ENCODE results near the gene MSH3.

DNA sequence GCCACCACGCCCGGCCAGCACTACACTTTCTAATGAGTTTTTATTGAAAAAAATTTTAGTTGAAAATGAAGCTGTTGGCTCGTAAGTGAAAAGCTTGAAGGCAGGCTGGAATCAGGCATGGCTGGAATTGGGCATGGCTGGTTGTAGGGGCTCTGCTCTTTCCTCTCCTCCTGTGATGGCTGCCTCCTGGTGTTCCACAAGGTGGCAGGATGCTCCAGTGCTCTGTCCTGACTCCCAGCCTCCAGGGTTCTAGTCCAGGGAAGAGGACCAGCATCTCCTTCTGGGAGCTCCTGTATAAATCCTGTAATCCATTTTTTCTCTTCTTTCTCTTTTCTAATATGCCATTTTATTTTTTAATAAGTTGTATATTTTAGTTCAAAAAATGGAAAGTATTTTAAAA is 57.5 kb downstream of the MSH3 start:
- TF ChIP-seq CTCF (conservative IDR thresholded peaks at IDR 0.05; ENCODE audit: low read length) (peak; percentile 53), EZH2phosphoT487 (IDR thresholded peaks at IDR 0.05; ENCODE audit: borderline replicate concordance) (no peak)

Measured in Loucy (cell line).